NCI-H1694 (cell line): ENCODE results near the gene C19orf47.
"Not testable (repeated sequence)": the region's sequence is repeated elsewhere in the genome, so short reads cannot be mapped to it uniquely, and the experiment has no call there.

Experiments
- DNase-seq: peaks from one replicate; lab custom pipeline; 2025; lab: John Stamatoyannopoulos, UW

Gene C19orf47

DNA sequence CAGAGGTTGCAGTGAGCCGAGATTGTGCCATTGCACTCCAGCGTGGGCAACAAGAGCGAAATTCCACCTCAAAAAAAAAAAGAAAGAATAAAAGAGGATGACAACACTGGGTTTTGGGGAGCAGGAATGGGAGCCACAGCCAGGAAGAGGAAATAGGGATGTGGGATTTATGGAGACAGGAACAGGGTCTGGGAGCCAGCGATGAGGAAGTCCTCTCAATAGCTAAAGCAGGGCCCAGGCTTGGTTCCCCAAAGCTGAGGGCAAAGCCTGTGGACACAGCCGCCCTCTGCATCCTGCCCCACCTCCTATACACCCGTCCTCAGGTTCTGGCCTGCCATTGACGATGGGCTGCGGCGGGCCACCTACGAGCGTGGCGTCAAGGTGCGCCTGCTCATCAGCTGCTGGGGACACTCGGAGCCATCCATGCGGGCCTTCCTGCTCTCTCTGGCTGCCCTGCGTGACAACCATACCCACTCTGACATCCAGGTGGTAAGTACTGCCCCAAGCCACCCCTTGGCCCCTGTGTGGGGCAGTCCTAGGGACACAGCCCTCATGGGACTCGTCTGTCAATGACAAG, 28.2 kb upstream of the C19orf47 start:
- DNase-seq, result no peak

DNA sequence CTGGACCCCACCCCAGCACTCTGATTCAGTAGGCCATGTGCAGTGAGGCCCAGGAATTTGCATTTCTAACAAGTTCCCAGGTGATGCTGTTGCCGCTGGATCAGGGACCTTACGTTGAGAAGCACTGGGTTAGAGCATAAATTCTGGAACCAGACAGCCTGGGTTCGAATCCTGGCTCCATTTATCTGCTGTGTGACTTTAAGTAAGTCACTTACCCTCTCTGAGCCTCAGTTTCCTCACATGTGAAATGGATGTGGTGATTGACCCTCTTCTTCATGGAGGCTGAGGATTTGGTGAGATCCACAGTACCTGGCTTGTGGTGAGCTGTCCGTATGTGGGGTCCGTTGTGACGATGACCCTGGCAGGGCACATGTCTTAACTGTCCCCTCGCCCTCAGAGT, 25.9 kb upstream of the C19orf47 start:
- DNase-seq, result no peak

DNA sequence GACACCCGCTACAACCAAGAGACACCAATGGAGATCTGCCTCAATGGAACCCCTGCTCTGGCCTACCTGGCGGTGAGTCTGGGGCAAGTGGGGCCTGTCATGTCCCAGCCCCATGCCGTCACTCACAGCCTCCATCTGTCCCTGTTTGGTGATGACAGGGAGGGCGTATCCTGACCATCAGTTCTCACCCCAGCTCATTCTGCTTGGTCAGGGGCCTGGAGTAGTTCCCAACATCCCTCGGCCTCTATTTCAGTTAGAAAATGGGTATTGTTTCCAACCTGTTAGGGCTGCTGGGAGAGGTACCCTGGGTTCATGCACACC, 23.6 kb upstream of the C19orf47 start:
- no peak for DNase-seq

DNA sequence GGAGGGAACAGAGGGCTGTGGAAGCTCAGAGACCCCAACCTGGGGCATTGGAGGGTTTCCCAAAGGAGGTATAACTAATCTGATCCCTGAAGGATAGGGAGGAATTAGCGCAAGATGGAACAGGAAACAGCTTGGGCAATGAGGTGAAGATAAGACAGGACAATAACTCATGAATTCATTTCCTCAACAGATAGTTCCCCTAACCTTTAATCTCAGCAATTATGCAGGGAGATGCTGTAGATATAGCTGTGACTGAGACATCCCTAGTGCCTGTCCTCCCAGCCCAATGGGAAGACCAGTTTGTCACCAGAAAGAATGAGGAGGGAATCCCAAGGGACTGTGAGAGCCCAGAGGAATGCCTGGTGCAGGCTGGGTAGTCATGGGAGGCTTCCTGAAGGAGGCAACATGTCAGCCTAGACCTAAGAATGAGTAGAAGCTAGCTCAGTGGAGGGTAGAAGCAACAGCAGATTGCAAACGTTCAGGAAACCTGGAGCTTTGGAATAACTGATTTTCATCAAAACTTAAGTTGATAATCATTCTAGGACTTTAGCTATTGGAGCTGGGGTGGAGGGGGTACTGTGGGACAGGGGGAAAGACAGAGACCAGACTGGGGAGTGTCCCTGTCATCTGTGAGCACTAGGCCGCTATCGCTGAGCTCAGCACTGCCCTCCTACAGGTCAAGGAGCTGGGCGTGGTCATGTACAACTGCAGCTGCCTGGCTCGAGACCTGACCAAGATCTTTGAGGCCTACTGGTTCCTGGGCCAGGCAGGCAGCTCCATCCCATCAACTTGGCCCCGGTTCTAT, 23.0 kb upstream of the C19orf47 start:
- DNase-seq, result no peak

DNA sequence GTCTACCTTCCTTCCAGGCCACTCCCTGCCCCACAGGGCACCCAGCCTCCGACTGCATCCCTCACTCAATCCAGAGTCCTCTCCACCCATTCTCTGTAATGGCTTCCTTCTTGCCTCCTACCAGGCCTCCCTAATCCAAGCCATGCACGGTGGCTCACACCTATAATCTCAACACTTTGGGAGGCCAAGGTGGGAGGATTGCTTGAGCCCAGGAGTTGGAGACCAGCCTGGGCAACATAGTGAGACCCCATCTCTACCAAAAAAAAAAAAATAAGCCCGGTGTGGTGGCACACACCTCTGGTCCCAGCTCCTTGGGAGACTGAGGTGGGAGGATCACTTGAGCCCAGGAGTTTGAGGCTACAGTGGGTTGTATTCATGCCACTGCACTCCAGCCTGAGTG, 22.1 kb upstream of the C19orf47 start:
- not testable (repeated sequence) for DNase-seq

DNA sequence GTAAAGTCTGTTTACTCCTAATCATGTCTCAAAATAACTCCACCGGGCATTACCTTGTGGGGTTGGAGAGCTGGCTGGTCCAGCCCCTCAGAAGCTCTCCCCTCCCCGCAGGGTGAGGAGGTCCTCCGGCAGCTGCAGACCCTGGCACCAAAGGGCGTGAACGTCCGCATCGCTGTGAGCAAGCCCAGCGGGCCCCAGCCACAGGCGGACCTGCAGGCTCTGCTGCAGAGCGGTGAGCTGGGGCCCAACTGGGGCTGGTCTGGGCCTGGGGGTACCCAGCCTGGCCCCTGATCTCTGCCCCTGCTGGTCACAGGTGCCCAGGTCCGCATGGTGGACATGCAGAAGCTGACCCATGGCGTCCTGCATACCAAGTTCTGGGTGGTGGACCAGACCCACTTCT, 21.6 kb upstream of the C19orf47 start:
- DNase-seq, result no peak

DNA sequence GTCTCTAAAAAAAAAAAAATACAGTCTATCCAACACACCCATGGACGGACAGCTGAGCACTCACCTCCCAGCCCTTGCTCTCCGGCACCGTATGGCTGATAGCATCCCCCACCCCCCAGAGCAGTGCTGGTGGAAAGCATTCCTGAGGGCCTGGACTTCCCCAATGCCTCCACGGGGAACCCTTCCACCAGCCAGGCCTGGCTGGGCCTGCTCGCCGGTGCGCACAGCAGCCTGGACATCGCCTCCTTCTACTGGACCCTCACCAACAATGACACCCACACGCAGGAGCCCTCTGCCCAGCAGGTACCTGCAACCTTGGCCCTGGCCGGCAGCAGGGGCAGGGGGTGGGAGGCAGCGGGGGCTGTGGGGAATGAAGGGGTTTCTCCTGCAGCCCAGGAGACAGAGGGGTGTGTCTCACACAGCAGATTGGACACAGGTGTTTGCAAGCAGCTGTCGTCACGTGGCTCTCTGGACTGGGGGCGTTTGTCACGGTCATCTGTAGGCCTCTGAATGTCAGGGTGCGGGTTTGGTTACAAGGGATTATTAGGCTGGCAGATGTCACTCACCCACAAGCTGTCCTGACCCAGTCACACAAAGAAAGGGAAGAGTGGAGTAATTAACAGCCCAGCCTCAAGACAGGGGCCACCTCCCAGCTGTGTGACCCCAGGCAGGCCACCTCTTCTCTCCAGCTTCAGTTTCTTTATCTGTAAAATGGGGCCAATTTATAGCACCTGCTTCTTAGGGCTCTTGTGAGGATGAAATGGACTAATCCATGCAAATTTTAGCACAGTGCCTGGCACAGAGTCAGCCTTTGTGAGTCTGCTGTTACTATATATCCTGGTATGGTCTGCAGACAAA, 19.6 kb upstream of the C19orf47 start:
- DNase-seq, result no peak

DNA sequence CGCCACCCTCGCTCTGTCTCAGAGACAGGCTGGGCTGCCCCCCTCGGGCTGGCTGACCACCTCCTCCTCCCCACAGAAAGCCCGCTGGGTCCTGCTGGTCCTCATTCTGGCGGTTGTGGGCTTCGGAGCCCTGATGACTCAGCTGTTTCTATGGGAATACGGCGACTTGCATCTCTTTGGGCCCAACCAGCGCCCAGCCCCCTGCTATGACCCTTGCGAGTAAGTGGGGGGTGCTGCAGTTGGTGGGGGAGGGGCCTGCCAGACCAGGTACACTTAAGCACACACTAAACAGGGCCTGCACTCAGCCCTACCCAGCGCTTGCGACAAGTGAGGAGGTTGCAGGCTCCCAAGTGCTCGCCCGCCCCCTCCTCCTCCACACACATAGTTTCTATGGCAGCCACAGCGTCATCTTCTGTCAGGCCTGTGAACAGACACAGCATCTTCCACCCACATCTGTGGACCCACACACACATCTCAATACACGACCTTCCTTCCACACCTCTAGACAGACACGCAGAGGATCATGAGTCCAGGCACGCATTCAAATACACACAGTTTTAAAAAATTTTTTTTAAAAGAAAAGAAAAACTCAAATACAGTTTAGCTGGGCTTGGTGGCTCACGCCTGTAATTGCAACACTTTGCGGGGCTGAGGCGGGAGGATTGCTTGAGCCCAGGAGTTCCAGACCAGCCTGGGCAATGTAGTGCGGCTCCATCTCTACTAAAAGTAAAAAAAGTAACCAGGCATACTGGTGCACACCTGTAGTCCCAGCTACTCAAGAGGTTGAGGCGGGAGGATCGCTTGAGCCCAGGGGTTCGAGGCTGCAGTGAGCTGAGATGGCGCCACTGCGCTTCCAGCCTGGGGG, 18.7 kb upstream of the C19orf47 start:
- DNase-seq, result no peak

DNA sequence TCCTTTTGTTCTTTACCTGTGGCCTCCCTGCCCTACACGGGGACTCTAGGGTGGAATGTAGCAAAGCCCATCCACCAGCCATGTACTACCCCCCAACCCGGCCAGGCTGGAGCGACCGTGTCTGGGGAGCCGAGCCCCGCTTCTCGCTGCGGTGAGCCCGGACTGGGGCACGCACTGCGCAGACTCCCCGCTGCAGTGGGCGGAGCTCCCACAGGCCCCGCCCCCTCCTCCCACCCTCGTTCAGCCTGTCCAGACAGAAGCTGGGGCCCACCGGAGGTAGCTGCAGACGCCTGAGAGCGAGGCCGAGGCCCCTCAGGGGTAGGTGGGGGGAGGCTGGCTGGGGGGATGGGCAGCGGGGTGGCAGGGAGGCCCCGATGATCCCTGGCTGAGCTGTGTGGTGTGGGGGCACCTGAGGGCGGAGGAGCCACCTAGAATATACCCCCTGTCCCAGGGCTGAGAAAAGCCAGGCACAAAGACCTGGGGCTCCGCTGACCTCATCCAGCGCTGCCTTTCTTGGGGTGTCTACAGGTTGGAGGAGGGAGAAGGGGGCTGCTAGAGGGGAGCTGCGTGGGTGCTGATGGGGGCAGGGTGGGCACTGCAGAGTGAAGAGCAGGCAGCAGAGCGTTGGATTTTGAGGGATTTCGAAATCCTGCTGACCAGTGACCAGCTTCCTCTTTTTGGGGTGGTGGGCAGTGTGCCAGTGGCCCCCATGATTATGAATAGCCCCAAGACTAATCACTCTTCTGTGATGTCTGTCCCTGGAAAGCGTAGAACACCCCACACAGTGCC, 17.6 kb upstream of the C19orf47 start:
- no peak for DNase-seq

DNA sequence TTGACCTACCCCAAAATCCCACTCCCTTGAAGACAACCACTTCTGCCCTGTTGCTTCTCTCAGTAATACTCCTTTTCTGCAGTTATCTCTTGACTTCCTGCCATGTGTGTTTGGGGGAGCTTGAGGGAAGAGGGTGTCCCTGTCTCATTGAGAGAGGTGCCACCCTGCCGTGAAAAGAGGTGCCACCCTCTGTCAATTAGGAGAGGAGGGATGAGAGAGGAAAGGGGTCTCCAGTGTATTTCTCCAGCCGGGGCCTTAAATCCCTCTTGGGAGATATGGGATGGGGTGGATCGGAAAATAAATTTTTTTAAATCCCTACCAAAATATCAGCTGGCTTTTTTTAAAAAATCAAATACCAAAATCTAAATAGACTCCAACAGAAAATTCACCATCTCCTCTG, 16.8 kb upstream of the C19orf47 start:
- DNase-seq, result no peak

DNA sequence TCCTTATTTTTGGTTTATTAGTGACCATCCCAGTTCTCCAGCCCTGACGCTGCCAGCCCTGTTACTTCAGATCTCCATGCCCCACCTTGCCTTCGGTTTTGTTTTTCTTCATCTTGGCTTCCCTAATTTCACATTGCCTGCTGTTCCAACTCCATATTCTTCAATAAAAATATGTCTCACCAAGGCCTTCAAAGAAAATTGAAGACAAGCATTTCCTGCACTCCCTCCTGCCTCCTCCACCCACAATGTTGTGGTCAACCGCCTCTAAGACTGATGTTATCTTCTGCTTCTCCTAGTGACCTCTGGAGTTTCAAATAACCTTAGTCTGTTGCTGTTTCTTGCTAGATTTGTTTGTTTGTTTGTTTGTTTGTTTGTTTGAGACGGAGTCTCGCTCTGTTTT, 14.9 kb upstream of the C19orf47 start:
- DNase-seq, result no peak

DNA sequence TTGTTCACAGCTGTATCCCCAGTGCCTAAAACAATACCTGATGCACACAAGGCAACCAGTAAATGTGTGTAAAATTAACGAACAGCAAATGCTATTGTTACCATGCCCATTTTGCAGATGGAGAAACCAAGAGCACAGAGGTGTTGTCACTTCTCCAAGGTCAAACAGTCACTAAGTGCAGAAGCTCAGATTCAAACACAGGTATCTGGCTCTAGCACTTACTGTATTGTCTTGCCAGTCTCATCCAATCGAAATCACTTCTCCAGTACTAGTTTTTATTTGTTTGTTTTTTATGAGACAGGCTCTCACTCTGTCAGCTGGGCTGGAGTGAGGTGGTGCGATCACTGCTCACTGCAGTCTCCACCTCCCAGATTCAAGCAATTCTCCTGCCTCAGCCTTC, 14.0 kb upstream of the C19orf47 start:
- DNase-seq, result no peak

DNA sequence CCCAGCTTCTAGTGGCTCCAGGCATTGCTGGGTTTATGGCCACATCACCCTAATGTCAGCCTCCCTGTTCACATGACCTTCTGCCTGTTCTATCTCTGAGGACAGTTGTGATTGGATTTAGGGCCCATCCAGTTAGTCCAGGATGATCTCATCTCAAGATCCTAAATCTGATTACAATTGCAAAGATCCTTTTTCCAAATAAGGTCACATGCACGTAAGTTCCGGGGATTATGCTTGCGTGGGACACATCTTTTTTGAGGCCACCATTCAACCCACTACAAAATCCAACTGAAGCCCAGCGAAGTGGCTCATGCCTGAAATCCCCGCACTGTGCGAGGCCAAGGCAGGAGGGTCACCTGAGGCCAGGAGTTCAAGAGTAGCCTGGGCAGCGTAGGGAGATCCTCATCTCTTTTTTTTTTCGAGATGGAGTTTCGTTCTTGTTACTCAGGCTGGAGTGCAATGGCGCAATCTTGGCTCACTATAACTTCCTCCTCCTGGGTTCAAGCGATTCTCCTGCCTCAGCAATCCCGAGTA, 12.6 kb upstream of the C19orf47 start:
- DNase-seq, result no peak

DNA sequence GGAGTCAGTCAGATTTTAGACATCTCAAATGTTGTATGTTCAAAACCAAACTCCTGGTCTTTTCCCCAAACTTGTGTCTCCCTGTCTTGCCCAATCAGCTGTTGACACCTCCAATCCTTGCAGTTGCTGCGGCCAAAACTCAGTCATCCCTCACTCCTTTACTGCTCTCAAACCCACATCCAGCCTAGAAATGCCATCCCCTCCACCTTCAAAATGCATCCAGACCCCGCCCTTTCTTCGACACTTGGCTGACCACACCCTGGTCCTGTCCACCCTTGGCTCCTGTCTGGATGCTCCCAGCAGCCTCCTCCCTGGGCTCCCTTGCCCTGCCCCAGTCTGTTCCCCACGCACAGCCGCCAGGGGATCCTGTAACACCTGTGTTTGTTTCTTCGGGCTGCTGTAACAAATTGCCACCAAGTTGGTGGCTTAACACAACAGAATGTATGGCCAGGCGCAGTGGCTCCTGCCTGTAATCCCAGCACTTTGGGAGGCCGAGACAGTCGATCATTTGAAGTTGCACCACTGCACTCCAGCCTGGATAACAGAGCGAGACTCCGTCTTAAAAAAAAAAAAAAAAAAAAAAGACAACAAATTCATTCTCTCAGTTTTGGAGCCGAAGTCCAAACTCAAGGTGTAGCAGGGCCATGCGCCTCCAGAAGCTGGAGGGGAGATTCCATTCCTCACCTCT, 12.0 kb upstream of the C19orf47 start:
- DNase-seq, result no peak

DNA sequence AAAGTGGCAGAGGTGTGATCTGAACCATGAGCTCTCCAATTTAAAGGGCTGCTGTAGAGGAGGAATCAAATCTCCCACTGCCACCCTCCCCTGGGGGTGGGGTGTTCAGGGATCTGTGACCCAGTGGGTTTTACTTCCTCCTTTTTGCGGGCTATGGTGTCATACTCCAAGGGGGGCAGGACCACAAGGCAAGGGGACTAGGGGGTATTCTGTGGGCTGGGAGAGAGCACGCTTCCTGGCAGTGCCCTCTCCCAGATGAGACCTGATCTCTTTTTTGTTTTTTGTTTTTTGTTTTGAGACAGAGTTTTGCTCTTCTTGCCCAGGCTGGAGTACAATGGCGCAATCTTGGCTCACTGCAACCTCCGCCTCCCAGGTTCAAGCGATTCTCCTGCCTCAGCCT, 10.6 kb upstream of the C19orf47 start:
- no peak for DNase-seq

DNA sequence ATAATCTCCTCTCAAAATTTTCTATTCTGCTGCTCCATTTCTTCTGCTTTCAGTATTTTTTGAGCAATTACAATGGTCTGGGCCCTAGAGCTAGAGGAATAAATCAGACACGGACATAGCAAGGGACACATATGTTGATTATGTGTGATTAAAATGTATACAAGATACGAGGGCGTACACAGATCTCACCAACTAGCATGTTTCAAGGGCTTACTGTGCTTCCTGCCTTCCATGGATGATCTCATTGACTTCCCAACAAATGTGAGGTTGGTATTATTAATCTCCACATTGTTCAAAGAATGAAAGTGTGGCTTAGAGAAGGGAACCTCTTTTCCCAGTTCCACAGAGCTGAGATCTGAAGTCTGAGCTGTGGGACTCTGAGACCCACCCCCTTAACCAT, 9.4 kb upstream of the C19orf47 start:
- no peak for DNase-seq

DNA sequence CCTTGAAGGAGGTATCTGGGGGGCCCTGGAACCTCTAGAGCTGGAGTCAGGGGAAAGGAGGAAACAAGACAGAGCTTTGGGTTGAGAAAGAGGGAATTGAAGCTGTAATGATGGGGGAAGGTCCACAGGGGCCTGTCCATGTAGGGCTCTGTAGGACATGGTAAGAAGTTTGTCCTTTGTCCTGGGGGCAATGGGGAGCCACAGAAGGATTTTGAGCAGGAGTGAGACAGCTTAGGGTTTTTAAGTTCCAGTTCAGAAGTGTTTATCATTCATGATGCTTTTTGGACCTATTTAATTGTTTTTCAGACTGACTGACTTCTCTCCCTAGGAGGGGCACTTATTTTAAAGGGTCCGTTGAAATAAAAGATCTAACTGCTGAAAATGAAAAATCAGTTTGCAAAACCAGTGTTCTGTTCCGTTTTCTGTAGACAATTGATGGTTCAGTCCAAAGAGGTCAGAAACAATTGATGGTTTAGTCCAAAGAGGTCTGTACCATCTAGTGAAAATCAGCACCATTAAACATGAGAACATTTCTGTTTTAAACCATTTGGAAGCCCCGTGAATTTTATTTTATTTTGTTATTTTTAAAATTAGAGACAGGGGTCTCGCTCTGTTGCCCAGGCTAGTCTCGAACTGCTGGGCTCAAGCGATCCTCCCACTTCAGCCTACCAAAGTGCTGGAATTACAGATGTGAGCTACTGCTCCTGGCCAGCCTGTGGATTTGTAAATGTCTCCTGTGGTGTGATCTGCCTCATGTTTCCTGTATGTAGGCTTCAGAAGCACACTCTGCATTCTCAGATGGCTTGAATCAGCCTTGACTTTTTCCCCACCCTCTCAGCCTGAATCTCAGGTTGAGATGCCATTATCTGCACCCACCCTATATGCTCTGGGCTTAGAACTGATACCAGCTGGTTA, 8.7 kb upstream of the C19orf47 start:
- no peak for DNase-seq

DNA sequence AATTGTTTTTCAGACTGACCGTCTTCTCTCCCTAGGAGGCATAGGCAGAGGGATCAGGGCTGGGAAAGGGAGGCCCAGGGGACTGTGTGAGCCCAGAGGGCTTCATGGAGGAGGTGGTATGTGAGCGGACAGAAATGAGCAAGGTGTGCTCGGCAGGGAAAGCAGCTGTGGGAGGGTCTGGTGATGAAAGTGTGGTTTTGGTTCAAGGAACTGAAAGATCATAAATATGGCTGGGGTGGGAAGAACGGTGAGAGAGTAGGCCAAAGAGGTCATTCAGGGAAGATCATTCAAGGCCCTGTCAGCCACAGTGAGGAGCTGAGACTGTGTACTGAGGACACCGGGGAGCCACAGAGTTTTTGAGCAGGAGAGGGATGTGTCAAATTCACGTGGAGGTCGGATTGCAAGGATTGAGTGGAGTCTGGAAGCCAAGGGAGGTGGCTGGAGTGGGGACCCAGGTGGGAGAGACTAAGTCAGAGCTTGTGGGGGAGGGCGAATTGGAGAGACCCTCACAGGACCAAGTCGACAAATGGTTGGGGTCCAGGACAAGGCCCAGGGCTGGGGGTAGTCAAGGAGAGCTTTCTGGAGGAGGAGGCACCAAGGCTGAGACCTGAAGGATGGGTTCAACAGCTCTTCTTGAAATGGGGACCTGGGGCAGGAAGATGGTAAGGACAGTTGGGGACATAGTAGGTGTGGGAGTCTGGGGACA, 7.9 kb upstream of the C19orf47 start:
- no peak for DNase-seq
